Stimulated activated CD4-positive, alpha-beta T cell treated with anti-CD3 and anti-CD28 coated beads, Interleukin-15, amount 100 ng/mL, for 24 hours (primary cell): ENCODE measurements around the gene AUTS2.

Experiments
- DNase-seq: peaks from one replicate; pipeline ENCODE4 v3.0.0-alpha.2; 2020

The AUTS2 gene

DNA sequence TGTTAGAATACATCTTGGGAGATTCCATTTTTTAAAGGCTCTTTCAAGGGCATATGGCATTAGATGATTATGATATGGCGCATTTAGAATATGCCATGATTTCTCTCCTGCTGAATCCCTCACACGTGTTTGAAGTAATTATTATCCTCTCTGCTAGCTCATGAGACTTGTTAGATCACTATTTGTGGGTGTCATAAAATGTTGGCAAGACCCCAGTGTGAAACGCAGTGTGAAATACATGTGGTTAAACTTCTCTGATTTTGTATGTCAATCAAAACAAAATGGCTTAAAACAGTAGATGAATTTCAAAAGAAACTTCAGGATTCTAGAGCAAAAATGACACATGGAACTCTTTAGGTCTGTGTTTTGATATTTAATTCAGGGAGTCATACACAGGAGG lies 560.8 kb downstream of the AUTS2 start:
- DNase-seq, result no peak

DNA sequence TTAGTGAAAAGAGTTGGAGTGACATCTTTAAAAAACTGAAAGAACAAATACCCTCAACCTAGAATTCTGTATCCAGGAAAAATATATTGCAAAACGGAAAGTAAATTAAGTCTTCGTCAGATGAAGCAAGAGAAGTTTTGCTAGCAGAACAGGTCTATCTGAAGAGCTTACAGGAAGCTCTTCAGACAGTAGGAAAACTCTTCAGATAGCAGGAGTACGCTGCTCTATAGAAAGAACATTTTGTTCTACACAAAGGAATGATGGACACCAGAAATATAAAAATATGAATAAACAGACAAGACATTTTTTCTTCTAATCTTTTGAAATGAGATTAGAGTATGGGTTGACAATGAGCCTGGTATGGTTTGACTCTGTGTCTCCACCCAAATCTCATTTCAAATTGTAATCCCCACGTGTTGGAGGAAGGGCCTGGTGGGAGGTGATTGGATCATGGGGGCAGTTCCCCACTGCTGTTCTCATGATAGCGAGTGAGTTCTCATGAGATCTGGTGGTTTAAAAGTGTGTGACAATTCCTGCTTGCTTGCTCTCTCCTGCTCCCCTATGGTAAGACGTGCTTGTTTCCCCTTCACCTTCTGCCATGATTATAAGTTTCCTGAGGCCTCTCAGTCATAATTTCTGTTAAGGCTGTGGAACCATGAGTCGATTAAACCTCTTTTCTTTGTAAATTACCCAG lies 567.3 kb downstream of the AUTS2 start:
- DNase-seq, result no peak

DNA sequence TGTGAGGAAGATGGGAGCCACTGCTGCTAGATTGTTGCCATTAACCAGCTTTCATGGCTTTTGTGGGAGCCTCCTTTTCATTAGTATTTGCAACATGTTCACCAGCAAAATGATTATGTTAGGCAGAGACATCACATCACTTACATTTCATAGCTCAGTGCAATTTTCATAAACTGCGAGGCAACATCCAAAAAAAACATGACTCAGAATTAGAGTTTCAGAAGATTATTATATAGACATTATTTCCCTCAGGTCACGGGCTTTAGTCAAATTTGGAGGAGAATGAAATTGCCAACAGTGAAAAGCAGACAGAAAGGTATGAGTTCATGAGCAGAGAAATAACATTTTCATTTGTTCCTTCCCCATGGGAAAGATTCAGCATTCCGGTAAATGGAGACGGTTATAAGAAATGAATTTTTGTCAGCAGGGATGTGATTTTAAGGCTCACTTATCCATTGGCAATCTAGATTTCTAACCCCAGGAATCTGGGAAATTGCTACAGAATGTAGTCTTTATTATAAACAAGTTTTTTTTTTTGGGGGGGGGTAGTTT lies 573.2 kb downstream of the AUTS2 start:
- DNase-seq, result no peak

- DNase-seq, result no peak
Measured at GRCh38 chr7:70177166-70177565, 578.9 kb downstream of the AUTS2 start.

GRCh38 chr7:70178211-70178610 lies 579.9 kb downstream of the AUTS2 start:
- DNase-seq, result no peak

DNA sequence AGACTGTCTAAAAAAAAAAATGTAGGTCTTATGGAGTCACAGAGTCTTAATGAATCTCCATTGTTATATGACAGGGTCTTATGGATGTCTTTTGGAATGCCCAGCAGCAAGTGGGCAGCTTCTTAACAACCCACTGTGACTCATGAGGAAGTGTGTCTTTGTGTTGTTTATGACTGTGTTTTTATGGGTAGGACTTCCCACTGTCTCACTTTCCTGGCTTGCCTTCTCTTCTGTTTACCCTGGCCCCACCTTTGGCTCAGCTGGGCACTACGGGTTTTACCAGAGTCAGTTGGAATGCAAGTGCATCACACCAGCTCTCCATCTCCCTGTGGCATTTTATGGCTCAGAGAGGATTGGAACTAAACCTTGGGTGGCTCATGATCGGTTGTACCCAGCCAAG lies 580.5 kb downstream of the AUTS2 start:
- no peak for DNase-seq

GRCh38 chr7:70182521-70182920 lies 584.2 kb downstream of the AUTS2 start:
- no peak for DNase-seq

DNA sequence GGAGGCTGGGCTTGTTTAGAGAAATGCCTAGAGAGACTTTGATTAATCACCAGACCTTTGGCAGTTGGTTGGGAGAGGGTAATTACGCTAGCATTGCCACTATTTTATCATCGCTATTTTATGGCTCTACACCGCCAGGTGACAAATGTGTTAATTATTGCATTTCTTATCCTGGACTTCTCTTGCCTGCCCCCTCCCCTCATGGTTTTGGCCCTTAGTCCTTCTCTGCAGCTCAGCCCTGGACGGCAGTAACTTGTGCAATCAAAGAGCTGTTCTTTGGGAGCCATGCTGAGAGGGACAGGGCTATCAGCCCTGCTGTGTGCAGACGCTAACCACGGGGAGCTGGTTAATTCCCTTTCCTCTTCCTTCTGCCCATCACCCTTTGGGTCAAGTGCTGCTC lies 585.0 kb downstream of the AUTS2 start:
- no peak for DNase-seq

GRCh38 chr7:70188901-70189650 lies 590.8 kb downstream of the AUTS2 start:
- no peak for DNase-seq

DNA sequence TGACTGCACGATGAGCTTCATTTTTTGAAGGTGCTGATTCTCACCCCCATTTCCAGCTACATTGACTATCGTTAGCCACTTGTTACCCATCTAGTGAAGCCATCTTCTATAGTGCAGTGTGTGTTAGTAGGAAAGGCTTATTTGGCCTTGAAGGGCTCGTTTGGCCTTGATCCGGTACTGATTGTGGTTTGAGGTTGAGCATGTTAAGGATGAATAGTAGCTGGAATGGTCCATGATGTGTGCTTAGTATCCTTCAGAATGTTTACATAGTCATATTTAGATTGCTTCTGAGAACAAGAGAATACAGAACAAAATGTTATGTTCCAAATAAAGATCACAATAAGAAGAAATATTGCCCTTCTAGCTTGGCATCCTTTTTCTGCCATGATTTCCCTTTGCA lies 591.5 kb downstream of the AUTS2 start:
- DNase-seq, result no peak

DNA sequence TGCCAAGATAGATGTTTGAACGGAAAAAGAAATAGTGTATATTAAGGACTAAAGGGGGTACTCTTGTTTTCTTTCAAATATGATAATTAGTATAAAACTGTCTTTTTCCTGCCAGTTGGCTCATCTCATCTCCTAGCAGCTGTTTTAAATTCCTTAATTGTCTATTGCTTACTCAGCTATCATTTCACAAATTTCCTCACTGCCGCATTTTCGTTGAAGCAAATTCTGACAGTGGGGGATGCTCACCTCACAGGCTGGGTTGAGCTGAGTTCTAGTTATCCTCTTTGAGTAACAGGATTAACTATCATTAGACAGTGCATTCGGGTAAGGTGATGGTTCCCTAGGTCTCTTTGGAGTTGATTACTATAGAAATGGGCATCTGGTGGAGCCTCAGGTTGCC lies 592.0 kb downstream of the AUTS2 start:
- DNase-seq, result no peak

GRCh38 chr7:70193514-70193913 lies 595.2 kb downstream of the AUTS2 start:
- DNase-seq, result no peak

DNA sequence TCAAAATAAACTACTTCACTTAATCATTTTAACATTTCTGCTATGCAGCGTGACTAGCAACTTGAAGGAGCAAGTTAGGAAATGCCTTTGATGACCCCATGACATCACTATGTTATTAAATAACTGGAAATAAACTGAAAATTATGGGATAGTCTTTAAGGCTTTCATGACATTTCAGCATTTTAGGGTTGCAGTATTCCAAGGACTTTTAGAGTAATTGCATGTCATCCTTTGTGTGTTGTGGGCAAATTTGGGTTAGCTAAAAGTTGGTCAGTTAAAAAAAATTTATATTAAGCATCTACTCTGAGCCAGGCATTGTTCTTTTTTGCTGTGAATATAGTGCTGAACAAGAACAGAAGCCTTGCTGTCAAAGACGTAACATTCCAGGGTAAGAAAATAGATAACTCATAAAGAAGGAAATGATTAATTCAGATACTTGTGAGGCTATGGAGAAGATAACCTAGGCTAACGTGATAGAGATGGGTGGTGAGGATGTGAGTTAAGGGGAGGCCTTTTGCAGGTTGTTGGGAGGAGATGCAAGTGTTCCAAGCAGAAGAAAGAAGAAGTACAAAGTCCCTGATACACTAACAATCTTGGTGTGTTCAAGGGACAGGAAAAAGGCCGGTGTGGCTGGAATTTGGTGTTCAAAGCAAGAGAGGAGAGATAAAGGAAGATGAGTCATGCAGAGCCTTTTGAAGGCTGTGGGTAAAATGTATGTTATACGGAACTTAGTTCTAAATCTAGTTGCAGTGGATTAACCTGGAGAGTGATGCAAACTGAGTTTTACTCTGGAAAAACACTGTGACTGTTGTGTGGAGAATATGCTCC lies 610.2 kb downstream of the AUTS2 start:
- no peak for DNase-seq

GRCh38 chr7:70210200-70210935 lies 612.1 kb downstream of the AUTS2 start:
- no peak for DNase-seq

DNA sequence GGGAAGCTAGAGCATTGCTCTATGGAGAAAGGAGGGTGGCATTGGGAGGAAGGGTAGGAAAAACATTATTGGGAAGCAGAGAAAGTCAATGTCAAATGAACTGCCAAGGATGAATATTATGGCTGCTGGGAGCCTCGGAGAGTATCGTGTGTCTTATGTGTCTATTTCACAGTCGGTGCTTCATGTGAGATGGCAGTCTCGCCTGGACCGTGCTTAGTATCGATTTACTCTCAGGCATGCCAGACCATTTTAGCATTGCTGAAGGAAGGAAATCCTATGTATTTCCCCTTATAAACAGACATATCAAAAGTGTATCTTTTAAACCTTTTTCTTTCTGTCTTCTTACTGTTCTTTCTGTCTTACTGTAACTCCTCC lies 612.6 kb downstream of the AUTS2 start:
- DNase-seq, result no peak

DNA sequence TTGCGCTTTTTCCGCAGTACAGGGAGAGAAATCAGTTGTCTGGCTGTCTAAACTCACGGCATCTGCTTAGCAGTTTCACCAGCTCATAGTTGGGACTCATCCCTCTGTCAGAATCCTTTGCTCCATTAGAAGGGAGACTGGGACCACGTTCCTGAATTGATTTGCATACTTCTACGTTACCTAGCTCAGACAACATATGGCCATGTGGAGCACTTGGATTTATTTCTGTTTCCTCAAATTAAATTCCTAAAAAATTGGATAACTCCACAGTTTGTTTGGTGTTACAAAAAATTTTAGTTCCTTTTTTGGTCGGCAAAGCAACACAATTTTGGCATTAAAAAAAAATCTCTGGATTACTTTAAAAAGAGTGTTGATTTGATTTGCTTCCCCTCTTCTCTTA lies 614.0 kb downstream of the AUTS2 start:
- no peak for DNase-seq

GRCh38 chr7:70214071-70214470 lies 615.8 kb downstream of the AUTS2 start:
- DNase-seq, result no peak

GRCh38 chr7:70215491-70215890 lies 617.2 kb downstream of the AUTS2 start:
- DNase-seq, result no peak

- DNase-seq, result no peak
Measured at GRCh38 chr7:70217571-70217970, 619.3 kb downstream of the AUTS2 start.

DNA sequence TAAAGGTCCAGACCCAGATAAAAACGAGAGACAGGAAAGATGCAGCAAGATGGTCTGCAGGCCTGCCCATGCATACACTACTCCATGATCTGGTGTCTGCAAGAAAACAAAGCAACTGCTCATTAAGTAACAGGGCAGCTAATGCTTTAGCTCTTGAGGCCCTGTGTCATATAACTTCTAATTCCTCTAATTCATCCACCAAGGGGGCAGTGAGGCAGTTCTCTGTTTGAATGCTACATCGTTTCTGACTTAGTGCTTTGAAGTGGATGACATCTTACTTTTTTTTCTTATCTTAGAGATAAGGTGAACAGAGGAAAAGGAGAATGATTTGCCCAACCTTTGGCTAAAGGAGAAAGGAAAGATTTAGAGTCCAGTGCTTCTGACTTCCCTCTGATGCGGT lies 619.7 kb downstream of the AUTS2 start:
- no peak for DNase-seq

GRCh38 chr7:70219061-70219460 lies 620.8 kb downstream of the AUTS2 start:
- no peak for DNase-seq

DNA sequence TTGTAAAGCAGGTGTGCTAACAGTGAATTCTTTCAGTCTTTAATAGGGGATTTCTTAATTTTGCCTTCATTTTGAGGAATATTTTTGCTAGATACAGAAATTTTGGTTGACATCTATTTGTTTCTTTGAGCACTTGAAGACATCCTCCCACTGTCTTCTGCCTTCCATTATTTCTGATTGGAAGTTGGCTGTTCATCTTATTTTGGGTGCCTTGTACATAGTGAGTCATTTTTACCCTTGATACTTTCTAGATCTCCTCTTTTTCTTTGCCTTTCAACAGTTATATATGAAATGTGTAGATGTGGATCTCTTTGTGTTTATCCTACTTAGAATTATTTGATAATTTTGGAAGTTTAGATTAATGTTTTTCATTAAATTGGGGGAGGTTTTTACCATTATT lies 631.0 kb downstream of the AUTS2 start:
- DNase-seq, result no peak

- DNase-seq, result no peak
Measured at GRCh38 chr7:70230761-70231160, 632.5 kb downstream of the AUTS2 start.
